ENCODE measurements around the gene TUBB2B. TPM values are rescaled to one million over a fixed set of nuclear protein-coding genes. Genes with fewer than 3 reads are reported as not detected.

TUBB2B gene
- 100 to 1,000 TPM; 113 to 146 (median 120) TPM for polyA plus RNA-seq (ENCODE audit: insufficient read length in 4 of 4)

- DNase-seq (ENCODE audit: low read depth in 4 of 4, low spot score in 2 of 4), result peak in 3 of 4 donors; percentile 56 to 77 (median 69)
Observed at GRCh38 chr6:3227363-3228045, at the start of gene TUBB2B. Gene TUBB2B (minus strand): TSS chr6:3227653. CDS start chr6:3227543, 110 bp downstream.

GRCh38 chr6:3277251-3277650 lies 49.8 kb upstream of the TUBB2B start:
- DNase-seq (ENCODE audit: low read depth in 4 of 4, low spot score in 2 of 4), result no peak

GRCh38 chr6:3276174-3277167 lies 49.0 kb upstream of the TUBB2B start:
- DNase-seq (ENCODE audit: low read depth in 4 of 4, low spot score in 2 of 4), result no peak

GRCh38 chr6:3273707-3274521 lies 46.5 kb upstream of the TUBB2B start:
- DNase-seq (ENCODE audit: low read depth in 4 of 4, low spot score in 2 of 4), result no peak

- DNase-seq (ENCODE audit: low read depth in 4 of 4, low spot score in 2 of 4), result no peak
Observed at GRCh38 chr6:3272911-3273547, 45.6 kb upstream of the TUBB2B start.

GRCh38 chr6:3271756-3272155 lies 44.3 kb upstream of the TUBB2B start:
- DNase-seq (ENCODE audit: low read depth in 4 of 4, low spot score in 2 of 4), result no peak

GRCh38 chr6:3270258-3270657 lies 42.8 kb upstream of the TUBB2B start:
- DNase-seq (ENCODE audit: low read depth in 4 of 4, low spot score in 2 of 4), result no peak

GRCh38 chr6:3269281-3269975 lies 42.0 kb upstream of the TUBB2B start:
- no peak for DNase-seq (ENCODE audit: low read depth in 4 of 4, low spot score in 2 of 4)

- no peak for DNase-seq (ENCODE audit: low read depth in 4 of 4, low spot score in 2 of 4)
Observed at GRCh38 chr6:3268680-3269079, 41.2 kb upstream of the TUBB2B start.

- no peak for DNase-seq (ENCODE audit: low read depth in 4 of 4, low spot score in 2 of 4)
Observed at GRCh38 chr6:3267162-3267561, 39.7 kb upstream of the TUBB2B start.

GRCh38 chr6:3266170-3266569 lies 38.7 kb upstream of the TUBB2B start:
- no peak for DNase-seq (ENCODE audit: low read depth in 4 of 4, low spot score in 2 of 4)

- no peak for DNase-seq (ENCODE audit: low read depth in 4 of 4, low spot score in 2 of 4)
Observed at GRCh38 chr6:3265671-3266070, 38.2 kb upstream of the TUBB2B start.

GRCh38 chr6:3264356-3264755 lies 36.9 kb upstream of the TUBB2B start:
- no peak for DNase-seq (ENCODE audit: low read depth in 4 of 4, low spot score in 2 of 4)

GRCh38 chr6:3263096-3263495 lies 35.6 kb upstream of the TUBB2B start:
- no peak for DNase-seq (ENCODE audit: low read depth in 4 of 4, low spot score in 2 of 4)

GRCh38 chr6:3261921-3262320 lies 34.5 kb upstream of the TUBB2B start:
- no peak for DNase-seq (ENCODE audit: low read depth in 4 of 4, low spot score in 2 of 4)

GRCh38 chr6:3261518-3261820 lies 34.0 kb upstream of the TUBB2B start:
- DNase-seq (ENCODE audit: low read depth in 4 of 4, low spot score in 2 of 4), result no peak

- DNase-seq (ENCODE audit: low read depth in 4 of 4, low spot score in 2 of 4), result no peak
Observed at GRCh38 chr6:3260772-3261517, 33.5 kb upstream of the TUBB2B start.

- DNase-seq (ENCODE audit: low read depth in 4 of 4, low spot score in 2 of 4), result no peak
Observed at GRCh38 chr6:3260296-3260695, 32.8 kb upstream of the TUBB2B start.

GRCh38 chr6:3259491-3259958 lies 32.1 kb upstream of the TUBB2B start:
- DNase-seq (ENCODE audit: low read depth in 4 of 4, low spot score in 2 of 4), result peak in 1 of 4 donors; percentile 27
